Non-pigmented ciliary epithelial cell (primary cell): Measurements from ENCODE around the gene PKIB.

ENCODE experiments used
- DNase-seq: peaks from one replicate; pipeline ENCODE4 v3.0.0-alpha.2; 2010; ENCODE audit warnings: low read depth

PKIB gene

GRCh38 chr6:122669418-122669817, 59.2 kb downstream of the PKIB start:
- no peak for DNase-seq

GRCh38 chr6:122669868-122670267, 59.7 kb downstream of the PKIB start:
- no peak for DNase-seq

DNA sequence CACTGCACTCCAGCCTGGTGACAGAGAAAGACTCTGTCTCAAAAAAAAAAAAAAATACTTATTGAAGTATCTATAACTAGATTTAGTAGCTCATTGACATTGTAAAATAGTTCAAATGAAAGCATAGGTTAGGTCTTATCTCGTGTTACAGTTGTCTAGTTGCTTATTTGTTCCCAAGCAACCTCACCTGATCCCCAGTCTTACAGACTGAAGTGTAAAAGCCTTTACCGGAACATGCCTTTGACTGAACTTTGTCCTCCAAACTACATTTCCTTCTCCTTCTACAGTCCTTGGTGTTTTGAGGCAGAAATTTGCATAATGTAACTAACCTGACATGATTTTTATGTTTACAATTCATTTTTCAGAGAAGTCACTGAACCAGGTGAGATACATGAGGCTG, 61.0 kb downstream of the PKIB start:
- no peak for DNase-seq

DNA sequence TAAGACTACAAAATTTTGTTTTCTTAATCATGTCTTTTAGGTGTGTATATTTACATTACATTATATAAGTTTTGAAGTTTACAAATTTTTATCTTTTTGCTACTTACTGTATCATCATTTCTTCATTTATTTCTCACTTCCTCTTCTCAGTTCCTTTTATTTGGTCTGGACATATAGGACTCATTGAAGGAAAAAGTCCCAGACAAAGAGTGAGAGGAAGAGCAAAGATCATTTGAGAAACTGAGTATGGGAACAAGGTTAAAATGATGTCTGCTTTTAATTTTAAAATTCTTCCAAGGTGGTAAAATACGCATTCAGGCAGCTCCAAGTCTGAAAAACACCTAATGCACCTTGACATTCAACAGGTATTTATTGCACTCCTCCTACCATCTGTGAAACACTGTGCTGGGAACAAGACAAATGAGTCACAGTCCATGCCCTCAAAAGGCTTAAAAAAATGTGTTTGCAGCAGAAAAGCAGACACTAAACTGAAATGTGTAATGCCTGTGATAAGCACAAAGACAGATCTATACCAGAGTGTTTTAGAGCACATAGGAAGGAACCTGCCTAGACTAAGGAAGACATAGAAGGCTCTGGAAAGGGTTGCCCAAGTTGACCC, 63.2 kb downstream of the PKIB start:
- no peak for DNase-seq

DNA sequence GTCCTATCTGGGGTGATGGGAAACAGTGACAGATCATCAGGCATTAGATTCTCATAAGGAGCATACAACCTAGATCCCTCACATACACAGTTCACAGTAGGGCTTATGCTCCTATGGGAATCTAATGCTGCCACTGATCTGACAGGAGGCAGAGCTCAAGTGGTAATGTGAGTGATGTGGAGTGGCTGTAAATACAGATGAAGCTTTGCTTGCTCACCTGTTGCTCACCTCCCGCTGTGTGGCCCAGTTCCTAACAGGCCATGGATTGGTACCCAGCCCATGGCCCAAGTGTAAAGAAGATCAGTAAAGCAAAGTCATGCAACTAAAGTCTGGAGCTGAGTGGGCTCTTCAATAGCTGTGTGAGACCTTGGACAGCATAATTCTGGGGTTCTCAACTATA, 65.9 kb downstream of the PKIB start:
- no peak for DNase-seq

GRCh38 chr6:122676688-122677087, 66.5 kb downstream of the PKIB start:
- DNase-seq: no peak

DNA sequence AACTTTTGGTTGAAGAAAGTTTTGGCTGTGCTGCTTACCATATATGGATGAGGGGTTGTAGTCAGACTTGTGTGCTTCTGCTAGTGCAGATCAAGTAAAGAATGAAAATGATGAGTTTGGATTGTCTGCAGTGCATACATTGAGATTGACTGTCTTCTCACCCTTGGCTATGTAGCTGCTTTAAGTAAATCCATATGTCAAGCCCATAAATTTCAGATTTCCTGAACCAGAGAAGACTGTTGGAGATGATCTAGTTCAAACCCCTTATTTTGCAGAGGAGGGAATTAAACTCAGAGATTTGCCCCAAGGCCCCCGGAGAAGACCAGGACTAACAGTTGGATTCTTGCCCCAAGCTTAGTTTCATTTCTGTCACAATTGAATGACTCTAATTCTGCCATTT, 67.2 kb downstream of the PKIB start:
- no peak for DNase-seq

GRCh38 chr6:122678841-122679240, 68.6 kb downstream of the PKIB start:
- no peak for DNase-seq

DNA sequence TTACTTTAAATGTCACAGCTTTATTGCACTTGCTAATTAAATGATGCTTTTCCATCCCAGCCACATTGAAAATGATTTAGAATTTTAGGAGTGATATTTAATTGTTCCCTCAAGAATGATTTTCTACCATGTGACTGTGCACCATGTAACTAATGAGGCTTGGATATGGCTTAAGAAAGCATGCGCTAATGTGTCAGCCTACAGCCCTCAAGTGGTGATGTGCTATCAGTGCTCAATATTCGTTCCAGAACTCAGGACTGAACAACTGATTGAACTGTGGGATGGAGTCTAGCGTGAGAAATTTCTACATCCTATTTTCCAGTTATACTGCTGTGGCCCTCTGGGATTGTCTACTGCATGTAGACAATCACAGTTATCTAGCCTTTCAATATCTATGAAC, 71.5 kb downstream of the PKIB start:
- no peak for DNase-seq

DNA sequence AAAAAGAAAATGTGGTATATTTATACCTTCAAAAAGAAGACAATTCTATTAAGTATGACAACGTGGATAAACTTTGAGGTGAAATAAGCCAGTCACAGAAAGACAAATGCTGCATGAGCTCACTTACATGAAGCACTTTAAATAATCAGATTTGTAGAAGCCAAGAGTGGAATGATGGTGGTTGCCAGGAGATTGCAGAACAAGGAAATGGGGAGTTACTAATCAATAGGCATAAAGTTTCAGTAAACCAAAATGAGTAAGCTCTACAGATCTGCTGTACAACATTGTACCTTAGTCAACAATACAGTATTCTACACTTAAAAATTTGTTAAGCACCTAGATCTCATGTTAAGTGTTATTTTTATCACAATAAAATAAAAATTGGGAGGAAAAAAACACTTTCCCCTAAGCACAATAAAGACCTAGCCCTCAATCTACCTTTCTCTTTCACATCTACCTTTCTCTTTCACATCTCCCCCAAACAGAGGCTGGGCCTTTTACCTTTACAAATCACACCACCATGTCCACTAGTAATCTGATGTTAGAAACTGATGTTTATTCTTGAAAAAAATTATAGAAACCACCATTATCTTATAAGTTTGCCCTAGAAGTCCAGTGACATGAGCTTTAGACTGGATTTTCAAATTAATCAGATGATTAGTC, 73.9 kb downstream of the PKIB start:
- DNase-seq: no peak

DNA sequence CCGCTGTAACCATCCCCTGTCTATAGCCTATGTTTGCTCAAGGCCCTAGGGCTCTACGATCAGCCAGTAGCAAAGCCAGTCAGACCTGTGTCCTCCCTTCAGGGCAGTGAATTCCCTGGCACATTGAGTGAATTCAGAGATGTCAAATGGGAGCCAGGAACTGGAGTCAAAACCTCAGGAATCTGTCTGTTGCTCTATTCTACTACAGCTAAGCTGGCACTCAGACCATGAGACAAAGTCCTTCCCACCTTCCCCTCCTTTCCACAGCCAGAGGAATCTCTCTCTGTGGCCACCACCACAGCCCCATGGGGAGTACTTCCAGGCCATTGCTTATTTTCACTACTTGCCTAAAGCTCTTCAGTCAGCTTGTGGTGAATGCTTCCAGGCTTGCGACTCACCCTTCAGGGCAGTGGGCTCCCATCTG, 82.0 kb downstream of the PKIB start:
- DNase-seq: no peak

DNA sequence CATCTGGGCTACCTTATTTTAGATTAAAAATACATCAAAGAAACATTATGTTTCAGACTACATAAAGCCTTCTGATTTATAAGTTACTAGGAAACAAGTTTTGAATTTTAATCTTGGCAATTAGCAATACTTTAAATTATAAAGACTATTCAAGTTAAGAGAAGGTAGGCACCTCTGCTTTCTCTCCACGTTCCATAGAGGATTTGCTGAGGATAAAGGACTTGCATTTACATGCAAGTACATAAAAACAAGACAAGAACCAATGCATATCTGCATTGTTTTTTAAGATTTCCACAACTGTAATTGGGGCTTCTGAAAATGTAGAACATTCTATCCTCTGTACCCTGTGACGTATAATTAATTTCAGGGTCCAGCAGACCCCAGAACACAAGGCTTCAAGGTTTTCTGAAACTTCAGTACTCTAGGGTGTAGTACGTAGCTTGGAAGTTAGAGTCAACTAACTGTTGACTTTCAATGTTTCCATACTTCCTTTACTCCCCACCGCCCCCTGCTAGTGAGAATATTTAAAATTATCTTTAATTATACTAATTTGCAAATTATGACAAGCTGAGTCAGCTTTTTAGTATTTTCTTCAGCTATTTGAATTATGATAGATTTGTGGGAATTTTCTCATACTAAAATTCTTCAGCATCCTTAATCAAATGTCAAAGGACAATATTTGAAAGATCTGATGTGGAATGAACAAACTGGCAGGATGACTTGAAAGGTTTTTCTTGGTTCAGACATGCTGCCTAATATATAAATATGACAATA, 82.8 kb downstream of the PKIB start:
- no peak for DNase-seq

- no peak for DNase-seq
Observed at GRCh38 chr6:122694075-122694474, 83.9 kb downstream of the PKIB start.

GRCh38 chr6:122694602-122695001, 84.4 kb downstream of the PKIB start:
- no peak for DNase-seq

GRCh38 chr6:122695188-122695587, 85.0 kb downstream of the PKIB start:
- DNase-seq: no peak

DNA sequence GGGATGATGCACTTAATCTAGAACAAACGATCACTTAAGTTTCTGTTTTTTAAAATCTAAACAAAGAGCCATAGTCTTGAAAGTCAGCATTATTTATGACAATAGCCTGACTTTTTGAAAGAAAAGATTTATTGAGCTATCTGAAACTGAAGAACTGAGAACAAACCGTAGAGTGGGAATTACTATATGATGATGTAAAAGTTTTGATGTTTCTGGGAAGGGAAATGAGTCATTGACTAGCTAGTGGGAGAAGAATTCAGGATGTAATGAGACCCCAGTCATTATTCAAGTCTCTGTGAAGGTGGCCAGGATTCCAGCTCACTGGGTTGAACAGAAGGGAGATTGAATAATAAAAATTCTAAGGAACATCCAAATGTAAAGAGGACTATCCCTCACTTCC, 85.9 kb downstream of the PKIB start:
- peak; percentile 77 for DNase-seq

- DNase-seq: peak; percentile 24
Observed at GRCh38 chr6:122696853-122697252, 86.6 kb downstream of the PKIB start.

GRCh38 chr6:122697458-122697857, 87.3 kb downstream of the PKIB start:
- no peak for DNase-seq

GRCh38 chr6:122701666-122702065, 91.5 kb downstream of the PKIB start:
- DNase-seq: no peak

- DNase-seq: no peak
Observed at GRCh38 chr6:122702841-122703240, 92.6 kb downstream of the PKIB start.

DNA sequence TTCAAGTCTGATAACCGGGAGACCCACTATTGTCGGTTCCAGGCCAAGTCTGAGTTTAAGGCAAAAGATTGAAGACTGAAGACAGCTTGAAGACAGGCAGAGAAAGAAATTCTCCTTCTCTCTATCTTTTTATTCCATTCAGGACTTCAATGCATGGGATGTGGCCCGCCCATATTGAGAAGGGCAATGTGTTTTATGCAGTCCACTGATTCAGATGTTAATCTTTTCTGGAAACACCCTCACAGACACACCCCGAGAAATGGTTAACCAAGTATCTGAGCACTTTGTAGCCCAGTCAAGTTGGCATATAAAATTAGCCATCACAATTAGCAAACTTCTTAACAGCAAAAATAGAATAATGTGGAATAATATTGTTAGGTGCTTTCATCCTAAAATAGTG, 93.9 kb downstream of the PKIB start:
- DNase-seq: no peak

GRCh38 chr6:122709922-122710512, 99.8 kb downstream of the PKIB start:
- no peak for DNase-seq
